GM23338 (cell line): ENCODE results near the gene PIK3CB. TPM values are rescaled to one million over a fixed set of nuclear protein-coding genes. Genes with fewer than 3 reads are reported as not detected.

Experiments used
- ATAC-seq: fragments of 200-7000 bp; cut with Tn5 transposase; 3 replicates; pipeline ENCODE4 v1.9.1; 2020
- DNase-seq: peaks from one replicate; pipeline ENCODE4 v3.0.0-alpha.2; 2015; ENCODE audit warnings: low spot score
- H2AFZ ChIP-seq: fragments of 200-600 bp; sonication (generic); 2 replicates; pipeline ENCODE4 v1.8.0; 2016; ENCODE audit warnings: antibody characterized with exemption, mild to moderate bottlenecking, moderate library complexity
- H3F3A ChIP-seq: fragments of 200-600 bp; sonication (generic); replicated peaks from 2 replicates; pipeline ENCODE4 v1.8.0; 2017; ENCODE audit warnings: antibody characterized with exemption, mixed run types, low read depth
- H3K27ac ChIP-seq: fragments of 200-600 bp; sonication (generic); 2 replicates; pipeline ENCODE4 v1.6.1; 2016; ENCODE audit warnings: low read depth
- H3K27me3 ChIP-seq: fragments of 200-600 bp; sonication (generic); 2 replicates; pipeline ENCODE4 v1.8.0; 2016; ENCODE audit warnings: mild to moderate bottlenecking, mixed run types, moderate library complexity; ENCODE audit not compliant: insufficient read depth
- H3K36me3 ChIP-seq: fragments of 200-600 bp; sonication (generic); 2 replicates; pipeline ENCODE4 v1.8.0; 2016; ENCODE audit warnings: mild to moderate bottlenecking; ENCODE audit not compliant: insufficient read depth
- H3K4me1 ChIP-seq: fragments of 200-600 bp; sonication (generic); 2 replicates; pipeline ENCODE4 v1.8.0; 2016; ENCODE audit warnings: mild to moderate bottlenecking, moderate library complexity; ENCODE audit not compliant: insufficient read depth
- H3K4me2 ChIP-seq: fragments of 200-600 bp; sonication (generic); 2 replicates; pipeline ENCODE4 v1.7.1; 2017; ENCODE audit warnings: mixed run types
- H3K4me3 ChIP-seq: fragments of 200-600 bp; sonication (generic); 2 replicates; pipeline ENCODE4 v1.6.1; 2016; ENCODE audit warnings: mixed run types
- H3K79me2 ChIP-seq: fragments of 200-600 bp; sonication (generic); replicated peaks from 2 replicates; pipeline ENCODE4 v1.8.0; 2017; ENCODE audit warnings: mild to moderate bottlenecking; ENCODE audit not compliant: insufficient read depth
- H3K9me2 ChIP-seq: fragments of 200-600 bp; sonication (generic); 2 replicates; pipeline ENCODE4 v1.8.0; 2017; ENCODE audit not compliant: insufficient read depth
- H4K20me1 ChIP-seq: fragments of 200-600 bp; sonication (generic); replicated peaks from 2 replicates; pipeline ENCODE4 v1.8.0; 2017; ENCODE audit warnings: mild to moderate bottlenecking; ENCODE audit not compliant: insufficient read depth
- H3K27ac Mint-ChIP-seq: 2 replicates; pipeline ENCODE4 v1.8.0; 2020; ENCODE audit warnings: inconsistent platforms, mild to moderate bottlenecking, moderate library complexity, mixed read lengths
- H3K27me3 Mint-ChIP-seq: 3 replicates; pipeline ENCODE4 v1.8.0; 2022; ENCODE audit warnings: low read depth, mild to moderate bottlenecking, moderate library complexity, mixed read lengths, inconsistent platforms; ENCODE audit not compliant: insufficient read depth, poor library complexity
- H3K36me3 Mint-ChIP-seq: 3 replicates; pipeline ENCODE4 v1.8.0; 2021; ENCODE audit warnings: low read depth, mild to moderate bottlenecking, inconsistent platforms, moderate library complexity, mixed read lengths
- H3K4me1 Mint-ChIP-seq: 3 replicates; pipeline ENCODE4 v1.8.0; 2020; ENCODE audit warnings: mild to moderate bottlenecking, inconsistent platforms, mixed read lengths
- H3K4me3 Mint-ChIP-seq: 3 replicates; pipeline ENCODE4 v1.8.0; 2021; ENCODE audit warnings: moderate library complexity, mild to moderate bottlenecking, inconsistent platforms, mixed read lengths
- H3K9me3 Mint-ChIP-seq: 3 replicates; pipeline ENCODE4 v1.8.0; 2020; ENCODE audit warnings: moderate library complexity, mild to moderate bottlenecking, inconsistent platforms, mixed read lengths
- CREB1 ChIP-seq: fragments of 250-450 bp; sonication (Bioruptor Pico); IDR thresholded peaks from 2 replicates; pipeline ENCODE4 v1.5.0; 2020; ENCODE audit warnings: low read depth, mild to moderate bottlenecking, moderate library complexity
- CTCF ChIP-seq, 2 experiments: fragments of 200-600 bp in 1 of 2; sonication (generic) in 1 of 2; conservative IDR thresholded peaks; 2 replicates each; pipeline versions ENCODE4 v1.5.1 to v1.6.1; 2016 to 2017; ENCODE audit warnings: antibody characterized with exemption in 2 of 2, low read depth in 2 of 2, mild to moderate bottlenecking in 2 of 2, moderate library complexity in 1 of 2
- ETS1 ChIP-seq: IDR thresholded peaks from 2 replicates; pipeline ENCODE4 v1.6.1; 2016; ENCODE audit warnings: antibody characterized with exemption
- EZH2 ChIP-seq: fragments of 200-600 bp; sonication (generic); IDR thresholded peaks from one replicate; pipeline ENCODE4 v1.8.0; 2017; ENCODE audit warnings: antibody characterized with exemption, mild to moderate bottlenecking, low read depth; ENCODE audit not compliant: unreplicated experiment
- EZH2phosphoT487 ChIP-seq: fragments of 200-600 bp; sonication (generic); IDR thresholded peaks from one replicate; pipeline ENCODE4 v1.8.1; 2018; ENCODE audit warnings: antibody characterized with exemption; ENCODE audit not compliant: unreplicated experiment
- JUNB ChIP-seq: IDR thresholded peaks from one replicate; pipeline ENCODE4 v1.6.1; 2016; ENCODE audit warnings: antibody characterized with exemption; ENCODE audit not compliant: unreplicated experiment
- NANOG ChIP-seq: IDR thresholded peaks from 2 replicates; pipeline ENCODE4 v1.6.1; 2016; ENCODE audit warnings: antibody characterized with exemption, borderline replicate concordance
- POLR2AphosphoS5 ChIP-seq: IDR thresholded peaks from 2 replicates; pipeline ENCODE4 v1.6.1; 2016; ENCODE audit warnings: antibody characterized with exemption, low read depth
- REST ChIP-seq: IDR thresholded peaks from one replicate; pipeline ENCODE4 v1.6.1; 2018; ENCODE audit warnings: antibody characterized with exemption; ENCODE audit not compliant: unreplicated experiment
- STAT1 ChIP-seq: IDR thresholded peaks from one replicate; pipeline ENCODE4 v1.6.1; 2016; ENCODE audit warnings: antibody characterized with exemption; ENCODE audit not compliant: unreplicated experiment
- ZNF114 ChIP-seq: fragments of 250-450 bp; sonication (Bioruptor Pico); IDR thresholded peaks from 2 replicates; pipeline ENCODE4 v1.5.0; 2020; ENCODE audit warnings: mild to moderate bottlenecking, moderate library complexity
- ZNF331 ChIP-seq: fragments of 250-450 bp; sonication (Bioruptor Pico); IDR thresholded peaks from 2 replicates; pipeline ENCODE4 v1.5.0; 2020; ENCODE audit warnings: low read depth, mild to moderate bottlenecking, moderate library complexity
- ZNF462 ChIP-seq: fragments of 250-450 bp; sonication (Bioruptor Pico); IDR thresholded peaks from 2 replicates; pipeline ENCODE4 v1.5.0; 2020; ENCODE audit warnings: mild to moderate bottlenecking, moderate library complexity
- polyA plus RNA-seq: library from polyadenylated mRNA; unstranded; fragments of >200 nt; fragmentation: Nextera tagmentation; extraction: Ambion mirVana; gene quantifications from 2 replicates; pipeline ENCODE4 v1.2.1, GENCODE V29; 2016
- total RNA-seq: library from RNA; depleted of rRNA; stranded (reverse); fragments of >200 nt; shearing (Covaris generic); gene quantifications from 2 replicates; pipeline ENCODE4 v1.2.3, GENCODE V29; 2014

The PIK3CB gene
- total and polyA plus RNA-seq, 2 experiments from 2014 or later, result 13.3 to 32.4 TPM

- Histone ChIP-seq H3K4me1 (no peaks in the 10 kb centered on the region), H3K4me3 (no peak overlapping the region), H3F3A (no peaks in the 10 kb centered on the region), H4K20me1 (no peaks in the 10 kb centered on the region), H3K79me2 (no peaks in the 10 kb centered on the region), H3K9me2 (no peaks in the 10 kb centered on the region), H2AFZ (no peak overlapping the region), H3K27me3 (no peaks in the 10 kb centered on the region), H3K27ac (no peak overlapping the region), H3K36me3 (no peaks in the 10 kb centered on the region), H3K4me2 (no peak overlapping the region)
- no peak for TF ChIP-seq POLR2AphosphoS5
- TF ChIP-seq NANOG, result no peak
- no peak for TF ChIP-seq ZNF462 (CRISPR knock-in tag)
- TF ChIP-seq REST, result no peak
- TF ChIP-seq CTCF (conservative IDR thresholded peaks at IDR 0.05; ENCODE audit: low read depth in 2 of 2), result no peak
- no peak for TF ChIP-seq ZNF331 (CRISPR knock-in tag)
- no peak for TF ChIP-seq STAT1
- no peak for TF ChIP-seq JUNB
- TF ChIP-seq ZNF114 (CRISPR knock-in tag), result no peak
- no peak for TF ChIP-seq CREB1 (CRISPR knock-in tag)
- TF ChIP-seq EZH2, result no peak
- TF ChIP-seq EZH2phosphoT487, result no peak
- no peak for TF ChIP-seq ETS1
- DNase-seq (no peak), ATAC-seq (no peak)
- H3K4me1 Mint-ChIP-seq, result no peaks in the 10 kb centered on the region
- H3K4me3 Mint-ChIP-seq, result no peak overlapping the region
- H3K36me3 Mint-ChIP-seq, result peaks cover 16% of the 10 kb centered on the region; the same call in 2 of the 3 replicates
- no peaks in the 10 kb centered on the region for H3K27me3 Mint-ChIP-seq
- no peaks in the 10 kb centered on the region for H3K9me3 Mint-ChIP-seq
- no peak overlapping the region for H3K27ac Mint-ChIP-seq
Observed at GRCh38 chr3:138705675-138706074, 129.1 kb downstream of the PIK3CB start.
